HK-2 (cell line): ENCODE measurements around the gene CTRL.
"Not testable (repeated sequence)": the region's sequence is repeated elsewhere in the genome, so short reads cannot be mapped to it uniquely, and the experiment has no call there.

Source experiments
- DNase-seq: peaks from one replicate; pipeline ENCODE4 v3.0.0-alpha.2; 2018; ENCODE audit not compliant: unreplicated experiment

CTRL gene

GRCh38 chr16:67931712-67932461 lies at the start of gene CTRL:
Gene CTRL (minus strand): TSS chr16:67931862. CDS start chr16:67931852, 10 bp downstream.
- DNase-seq, result no peak

DNA sequence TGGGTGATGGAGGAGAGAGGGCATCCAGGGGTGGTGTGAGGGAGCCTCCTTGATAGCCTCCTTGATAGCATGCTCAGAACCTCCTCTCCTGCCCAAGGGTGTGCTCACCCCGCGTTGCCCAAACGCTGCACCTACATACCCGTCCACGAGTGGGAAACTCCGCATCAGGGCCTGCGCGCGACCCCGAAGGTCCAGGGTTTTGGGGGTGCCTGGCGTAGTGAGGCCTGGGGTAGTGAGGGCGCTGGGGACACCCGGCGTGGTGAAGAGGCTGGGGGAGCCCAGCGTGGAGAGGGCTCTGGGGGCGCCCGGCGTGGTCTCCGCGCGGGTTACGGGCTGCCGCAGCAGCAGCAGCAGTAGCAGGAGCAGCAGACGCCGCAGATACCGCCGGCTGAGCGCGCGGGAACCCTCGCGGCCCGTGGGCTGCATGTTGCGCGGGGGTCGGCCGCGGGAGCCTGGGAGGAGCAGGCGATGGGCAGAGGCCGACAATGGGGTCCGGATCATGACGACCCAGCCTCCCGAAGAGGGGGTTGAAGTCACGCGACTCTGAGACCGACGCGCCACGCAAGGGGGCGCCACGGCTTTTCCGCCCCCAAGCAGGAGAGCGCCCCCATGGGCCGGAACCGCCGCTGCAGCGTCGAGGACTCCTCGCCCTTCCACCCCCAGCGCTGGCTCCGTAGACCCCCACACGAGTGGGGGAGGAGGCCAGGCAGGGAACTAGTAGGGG lies 48.5 kb upstream of the CTRL start, which contains the start of gene DPEP3:
Gene DPEP3 (minus strand): TSS at position 545 of the 724 bp plus-strand sequence. CDS start 119 bp downstream, at position 426.
- DNase-seq, result no peak

DNA sequence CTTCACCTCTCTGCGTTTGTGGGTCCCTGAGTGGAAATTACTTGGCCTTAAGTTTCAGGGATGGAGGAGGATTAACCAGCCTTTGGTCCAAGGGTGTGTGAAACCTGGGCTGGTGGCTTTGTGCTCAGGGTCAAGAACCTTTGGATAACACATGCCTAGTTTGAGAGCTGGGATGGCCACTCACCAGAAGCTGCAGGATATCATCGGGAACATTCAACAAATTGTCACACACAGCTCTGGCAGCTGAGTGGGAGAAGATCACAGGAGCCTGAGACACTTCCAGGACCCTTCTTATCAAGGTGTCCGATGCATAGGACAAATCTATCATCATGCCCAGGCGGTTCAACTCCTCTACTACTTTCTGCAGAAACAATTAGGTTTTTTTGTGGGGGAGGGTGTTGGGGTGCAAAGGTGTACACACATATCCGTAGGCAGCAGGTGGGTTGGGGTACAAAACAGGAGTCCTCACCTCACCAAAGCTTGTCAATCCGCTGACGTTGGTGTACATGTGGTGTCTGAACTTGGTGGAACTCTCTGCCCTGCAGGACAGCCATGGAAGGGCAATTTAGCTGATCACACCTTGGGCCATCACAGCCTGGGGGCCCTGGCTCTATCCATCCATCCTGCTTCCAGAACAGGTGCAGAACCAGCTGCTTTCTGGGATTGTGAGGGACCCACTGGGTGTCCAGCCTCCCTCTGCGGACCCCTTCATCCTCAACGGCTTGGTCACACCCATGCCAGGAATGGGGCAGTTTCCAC lies 46.0 kb upstream of the CTRL start:
- no peak for DNase-seq

- no peak for DNase-seq
Measured at GRCh38 chr16:67977005-67977404, 45.3 kb upstream of the CTRL start.

DNA sequence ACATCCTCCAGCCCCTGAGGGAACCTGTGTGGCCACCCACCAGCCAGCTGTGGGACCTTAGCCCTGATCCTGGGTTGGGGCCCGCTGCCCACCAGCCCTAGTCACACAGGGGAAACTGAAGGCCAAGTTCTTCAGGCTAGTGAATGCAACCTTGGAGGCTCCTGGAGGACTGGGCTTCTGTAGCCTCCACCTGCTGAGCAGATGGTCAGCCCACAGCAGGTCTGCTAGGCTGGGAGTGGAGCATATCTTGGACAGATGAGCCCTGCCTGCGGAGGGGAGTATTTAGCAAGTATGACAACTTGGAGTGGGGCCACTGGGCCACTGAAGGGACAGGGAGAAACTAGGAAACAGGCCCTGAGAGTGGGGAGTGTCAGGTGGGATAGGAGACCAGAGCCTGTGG lies 44.5 kb upstream of the CTRL start:
- DNase-seq, result no peak

- no peak for DNase-seq
Measured at GRCh38 chr16:67975321-67976105, 43.9 kb upstream of the CTRL start.

GRCh38 chr16:67972285-67972684 lies 40.6 kb upstream of the CTRL start:
- DNase-seq, result not testable (repeated sequence)

GRCh38 chr16:67971111-67971510 lies 39.4 kb upstream of the CTRL start:
- DNase-seq, result no peak

- no peak for DNase-seq
Measured at GRCh38 chr16:67969254-67970039, 37.8 kb upstream of the CTRL start.

DNA sequence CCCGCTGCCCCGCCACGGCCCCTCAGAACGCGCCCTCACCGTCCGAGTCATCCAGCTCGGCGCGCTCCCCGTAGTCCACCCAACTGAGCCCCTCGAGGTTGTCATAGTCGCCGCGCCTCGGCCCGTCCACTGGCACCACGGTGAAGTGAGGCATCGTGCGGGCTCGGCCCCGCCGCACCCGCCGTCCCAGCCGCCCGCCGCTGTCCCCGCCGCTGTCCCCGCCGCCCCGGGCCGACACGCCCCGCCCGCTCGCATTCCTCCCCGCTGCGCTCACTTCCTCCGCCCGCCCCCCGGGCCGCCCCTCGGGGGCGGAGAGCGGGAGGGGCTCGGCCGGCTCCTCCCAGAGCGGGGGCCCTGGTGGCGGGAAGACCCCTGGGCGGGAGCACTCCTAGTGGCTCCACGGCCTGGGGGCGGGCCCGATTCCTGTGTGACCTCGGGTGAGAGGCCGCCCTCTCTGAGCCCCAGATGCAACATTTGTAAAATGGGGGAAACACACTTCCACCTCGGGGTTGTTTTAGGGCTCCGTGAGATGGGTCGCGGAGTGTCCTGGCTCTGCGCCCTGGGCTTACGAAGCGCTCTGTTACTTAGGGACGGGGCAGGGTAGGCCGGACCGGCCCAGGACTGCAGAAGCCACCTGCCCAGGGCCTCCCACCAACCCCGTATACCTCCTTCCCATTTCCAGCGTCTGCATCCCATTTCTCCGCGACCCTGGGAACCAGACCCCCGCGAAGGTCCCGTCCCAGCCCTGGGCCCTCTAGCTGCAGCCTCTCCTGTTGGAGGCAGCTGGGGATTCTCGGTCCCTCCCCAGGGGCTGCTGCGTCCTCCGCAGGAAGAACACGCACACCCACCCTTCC lies 37.0 kb upstream of the CTRL start, which contains the start of gene SLC12A4:
Gene SLC12A4 (minus strand): TSS at position 238 of the 854 bp plus-strand sequence. CDS start 84 bp downstream, at position 154.
- DNase-seq, result peak; percentile 84

GRCh38 chr16:67967958-67968399 lies 36.3 kb upstream of the CTRL start:
- DNase-seq, result peak; percentile 45

DNA sequence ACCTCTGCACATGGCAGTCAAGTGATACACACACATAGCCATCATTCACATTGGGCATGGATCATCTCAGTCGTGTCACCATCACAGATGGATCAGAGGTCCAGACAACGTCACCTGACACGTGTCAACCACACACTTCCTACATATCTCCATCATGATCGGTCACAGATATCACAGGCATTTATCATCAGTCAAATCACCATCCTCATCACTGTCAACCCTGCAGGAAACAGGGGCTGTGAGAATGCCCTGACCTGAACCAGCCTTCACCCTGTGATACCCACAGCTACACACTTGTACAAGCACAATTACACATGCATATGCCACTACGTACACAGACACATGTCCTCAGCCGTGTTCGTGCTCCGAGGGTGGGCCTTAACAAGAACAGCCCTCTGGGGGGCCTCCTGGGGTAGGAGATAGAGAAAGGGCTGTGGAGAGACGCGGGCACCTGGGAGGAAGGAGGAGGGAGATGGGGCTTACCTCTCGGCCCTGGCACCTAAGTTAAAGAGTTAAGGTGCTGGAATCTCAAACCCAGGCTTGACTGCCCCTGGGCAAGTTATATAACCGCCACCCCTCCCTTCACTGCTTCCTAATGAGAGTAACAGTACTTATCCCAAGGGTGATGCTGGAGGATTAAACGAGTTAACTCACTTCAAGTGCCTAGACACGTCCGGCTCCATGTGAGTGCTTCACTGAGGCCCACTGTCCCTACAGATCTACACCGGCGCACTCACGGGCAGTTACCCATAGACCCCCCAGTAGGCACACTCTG lies 35.7 kb upstream of the CTRL start:
- DNase-seq, result no peak

DNA sequence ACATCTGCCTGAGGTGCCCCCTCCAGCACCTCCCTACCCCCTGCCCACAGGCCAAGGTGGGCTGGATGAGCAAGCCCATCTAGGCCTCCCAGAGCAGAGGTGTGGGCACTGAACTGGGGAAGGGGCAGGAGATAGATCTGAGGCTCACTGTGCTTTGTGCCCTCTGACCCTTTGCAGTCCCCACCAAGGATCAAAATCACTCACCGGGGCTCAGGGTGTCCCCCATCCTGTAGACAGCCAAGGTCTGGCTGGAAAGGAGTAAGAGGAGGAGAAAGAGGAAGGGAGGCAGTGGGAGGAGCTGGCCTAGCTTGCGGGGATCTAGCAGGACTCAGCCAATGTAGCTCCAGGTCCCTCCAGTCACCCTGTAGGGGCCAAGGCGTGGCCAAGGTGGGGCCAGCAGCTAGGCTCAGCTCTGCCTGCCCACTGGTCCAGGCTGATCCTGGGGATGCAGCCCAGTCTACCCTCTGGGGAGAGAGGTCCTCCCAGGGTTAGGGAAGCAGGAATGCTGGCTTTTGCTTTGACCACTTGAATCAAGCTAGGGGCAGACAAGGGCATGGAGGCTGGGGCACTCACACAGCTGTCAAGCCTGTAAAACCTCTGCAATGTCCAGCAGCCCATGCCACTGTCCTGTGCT lies 35.0 kb upstream of the CTRL start:
- DNase-seq, result no peak

- DNase-seq, result no peak
Measured at GRCh38 chr16:67965668-67966548, 34.2 kb upstream of the CTRL start.

- DNase-seq, result no peak
Measured at GRCh38 chr16:67964477-67965131, 32.9 kb upstream of the CTRL start.

DNA sequence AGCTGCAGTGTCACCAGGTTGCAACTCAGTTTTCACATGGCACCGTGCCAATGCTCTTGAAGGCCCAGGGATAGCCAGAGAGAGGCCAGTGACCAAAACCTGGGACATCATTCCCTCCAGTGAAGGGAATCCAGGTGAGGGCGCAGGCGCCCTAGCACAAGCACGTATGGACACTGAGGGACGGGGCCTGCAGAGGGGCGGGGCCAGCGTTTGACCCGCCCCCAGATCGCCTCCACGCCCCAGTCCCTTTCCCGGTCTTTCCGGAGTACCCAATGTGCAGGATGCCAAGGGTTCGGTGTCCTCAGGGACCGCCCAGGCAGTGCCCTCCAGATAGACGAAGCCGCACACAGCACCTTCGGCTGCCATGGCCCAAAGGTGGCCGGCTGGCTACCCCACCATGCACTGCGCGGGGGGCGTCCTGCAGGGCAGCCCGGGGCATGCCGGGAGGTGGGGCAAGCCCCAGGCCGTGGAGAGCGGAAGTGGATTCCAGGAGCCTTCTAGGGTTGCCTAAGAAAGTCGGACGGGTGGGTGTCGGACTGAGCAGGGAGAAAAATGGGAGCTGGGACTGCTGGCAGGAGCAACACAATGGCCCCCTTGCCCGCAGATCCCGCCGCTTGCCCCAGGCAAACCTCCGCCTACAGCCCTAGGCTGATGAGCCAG lies 32.1 kb upstream of the CTRL start:
- DNase-seq, result no peak
